Lower leg skin (tissue), 3 donors: Measurements from ENCODE around the gene TCAP.

Source experiments
- CTCF ChIP-seq, 3 donors: fragments of 450-650 bp; IDR thresholded peaks; one replicate each; pipeline ENCODE4 v1.5.1; 2016; ENCODE audit warnings: antibody characterized with exemption in 3 of 3, mild to moderate bottlenecking in 3 of 3, moderate library complexity in 2 of 3
- POLR2A ChIP-seq, 2 donors: fragments of 450-650 bp; IDR thresholded peaks; one replicate each; pipeline ENCODE4 v1.6.1; 2016 to 2017; ENCODE audit warnings: antibody characterized with exemption in 2 of 2, mild to moderate bottlenecking in 1 of 2, moderate library complexity in 1 of 2

DNA sequence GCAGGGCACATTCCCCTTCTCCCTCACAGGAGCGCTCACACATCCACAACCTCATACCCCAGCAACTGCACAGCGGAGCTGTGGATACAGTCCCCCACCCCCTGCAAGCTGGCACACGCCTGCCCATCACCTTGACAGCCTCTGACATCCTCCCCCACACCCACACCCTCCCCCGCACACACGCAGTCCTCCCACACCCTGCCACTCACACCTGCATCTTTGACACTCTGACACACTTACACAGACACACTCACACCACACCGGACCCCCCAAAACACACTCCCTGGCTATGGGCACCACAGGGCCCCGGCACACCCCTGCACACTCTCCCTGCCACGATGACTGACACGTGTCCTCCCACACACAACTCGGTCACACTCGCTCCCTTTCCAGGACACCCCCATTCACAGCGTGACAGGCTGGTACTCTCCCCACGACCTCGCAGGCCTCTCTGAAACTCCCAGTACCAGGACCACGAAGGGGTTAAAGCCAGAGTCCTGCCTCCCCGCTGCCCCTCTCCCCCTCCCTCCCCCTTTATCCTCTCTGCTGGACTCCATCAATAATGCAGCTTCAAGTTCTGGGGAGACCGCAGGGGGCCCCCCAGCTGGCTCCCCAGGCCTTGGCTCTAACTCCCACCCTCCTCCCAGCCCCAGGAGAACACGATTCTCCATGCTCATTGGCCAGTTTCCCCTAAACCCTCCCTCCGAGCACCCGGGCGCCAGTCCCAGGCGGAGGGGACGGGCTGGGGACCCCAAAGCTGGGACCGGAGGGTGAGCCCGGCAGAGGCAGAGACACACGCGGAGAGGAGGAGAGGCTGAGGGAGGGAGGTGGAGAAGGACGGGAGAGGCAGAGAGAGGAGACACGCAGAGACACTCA, 38.7 kb upstream of the TCAP start, which contains the start of gene PPP1R1B:
- no peak for TF ChIP-seq CTCF (IDR thresholded peaks at IDR 0.05)
- no peak for TF ChIP-seq POLR2A (IDR thresholded peaks at IDR 0.05)
